IMR-90 (cell line): Measurements from ENCODE around the gene CALCOCO2. TPM values are rescaled to one million over a fixed set of nuclear protein-coding genes. Genes with fewer than 3 reads are reported as not detected.

Experiments used
- ATAC-seq: fragments of 200-7000 bp; cut with Tn5 transposase; 2 replicates; pipeline ENCODE4 v1.9.1; 2020; ENCODE audit warnings: low read depth, mild to moderate bottlenecking, moderate library complexity
- BruUV-seq: library from RNA; stranded (reverse); fragments of 400-500 nt; replicated peaks from 2 replicates; lab custom pipeline; 2021; lab: Mats Ljungman, UMichigan
- CTCF ChIA-PET: fragments of 300-600 bp; formaldehyde crosslinking; extraction: SDS; loops from one replicate; lab custom pipeline; 2021; ENCODE audit warnings: antibody characterized with exemption; lab: Yijun Ruan, JAX
- POLR2A ChIA-PET: fragments of 300-600 bp; sonication (Branson Sonifier 250); formaldehyde crosslinking; loops from one replicate; lab custom pipeline; 2022; ENCODE audit warnings: antibody characterized with exemption; ENCODE audit not compliant: unreplicated experiment; lab: Charles Lee
- DNase-seq: peaks from one replicate; pipeline ENCODE4 v3.0.0; 2013
- H2AFZ ChIP-seq: replicated peaks from 2 replicates; pipeline ENCODE3; 2013; ENCODE audit warnings: low read length, mild to moderate bottlenecking; ENCODE audit not compliant: poor library complexity
- H2AK5ac ChIP-seq: 2 replicates; pipeline ENCODE4 v1.6.1; 2013; ENCODE audit warnings: low read depth, low read length, inconsistent platforms
- H2AK9ac ChIP-seq: replicated peaks from 2 replicates; pipeline ENCODE3; 2013; ENCODE audit warnings: mild to moderate bottlenecking, low read depth, low read length, moderate library complexity; ENCODE audit not compliant: poor library complexity
- H2BK120ac ChIP-seq: 2 replicates; pipeline ENCODE4 v1.6.1; 2013; ENCODE audit warnings: low read depth, low read length, inconsistent platforms
- H2BK15ac ChIP-seq: 3 replicates; pipeline ENCODE4 v1.6.1; 2013; ENCODE audit warnings: low read depth, low read length, inconsistent platforms
- H2BK20ac ChIP-seq: 2 replicates; pipeline ENCODE4 v1.6.1; 2013; ENCODE audit warnings: low read depth, mild to moderate bottlenecking, inconsistent platforms, low read length, moderate library complexity
- H2BK5ac ChIP-seq: 2 replicates; pipeline ENCODE4 v1.6.1; 2013; ENCODE audit warnings: mild to moderate bottlenecking, low read depth, low read length, inconsistent platforms; ENCODE audit not compliant: poor library complexity, severe bottlenecking
- H3K14ac ChIP-seq: replicated peaks from 2 replicates; pipeline ENCODE4 v1.6.1; 2013; ENCODE audit warnings: low read depth, low read length, inconsistent platforms
- H3K18ac ChIP-seq: 2 replicates; pipeline ENCODE4 v1.6.1; 2013; ENCODE audit warnings: low read depth, low read length, control low read depth
- H3K23ac ChIP-seq: 2 replicates; pipeline ENCODE4 v1.6.1; 2013; ENCODE audit warnings: low read depth, low read length, inconsistent platforms
- H3K27ac ChIP-seq: 2 replicates; pipeline ENCODE4 v1.5.1; 2013; ENCODE audit warnings: mild to moderate bottlenecking, control low read depth, low read length; ENCODE audit not compliant: insufficient read depth
- H3K27me3 ChIP-seq: 2 replicates; pipeline ENCODE4 v1.6.1; 2013; ENCODE audit warnings: low read length; ENCODE audit not compliant: control insufficient read depth, insufficient read depth
- H3K36me3 ChIP-seq: 2 replicates; pipeline ENCODE4 v1.6.1; 2013; ENCODE audit warnings: low read length, mixed read lengths; ENCODE audit not compliant: control insufficient read depth, insufficient read depth
- H3K4ac ChIP-seq: 2 replicates; pipeline ENCODE4 v1.6.1; 2013; ENCODE audit warnings: low read depth, low read length, inconsistent platforms
- H3K4me1 ChIP-seq: 2 replicates; pipeline ENCODE4 v1.6.1; 2013; ENCODE audit warnings: low read length, mixed read lengths; ENCODE audit not compliant: control insufficient read depth, insufficient read depth
- H3K4me2 ChIP-seq: 2 replicates; pipeline ENCODE4 v1.6.1; 2013; ENCODE audit warnings: low read depth, mild to moderate bottlenecking, control low read depth, low read length, moderate library complexity
- H3K4me3 ChIP-seq: 2 replicates; pipeline ENCODE4 v1.5.1; 2013; ENCODE audit warnings: low read depth, mild to moderate bottlenecking, control low read depth, low read length, moderate library complexity; ENCODE audit not compliant: insufficient read depth
- H3K56ac ChIP-seq: 2 replicates; pipeline ENCODE4 v1.6.1; 2013; ENCODE audit warnings: low read length, inconsistent platforms; ENCODE audit not compliant: insufficient read depth; ENCODE audit errors: extremely low read depth
- H3K79me1 ChIP-seq, 2 experiments: 2 replicates each; pipeline ENCODE4 v1.6.1; 2013; ENCODE audit warnings: low read length in 2 of 2, inconsistent platforms in 1 of 2, low read depth in 1 of 2
- H3K9ac ChIP-seq: 2 replicates; pipeline ENCODE4 v1.6.1; 2013; ENCODE audit warnings: low read depth, low read length, control low read depth
- H3K9me1 ChIP-seq: 2 replicates; pipeline ENCODE4 v1.6.1; 2013; ENCODE audit warnings: low read length, inconsistent platforms; ENCODE audit not compliant: insufficient read depth
- H3K9me3 ChIP-seq: 2 replicates; pipeline ENCODE4 v1.6.1; 2013; ENCODE audit warnings: low read length; ENCODE audit not compliant: control insufficient read depth, insufficient read depth
- H4K20me1 ChIP-seq: 2 replicates; pipeline ENCODE4 v1.6.1; 2013; ENCODE audit warnings: low read length, inconsistent platforms; ENCODE audit not compliant: insufficient read depth
- H4K5ac ChIP-seq: 2 replicates; pipeline ENCODE4 v1.6.1; 2013; ENCODE audit warnings: mild to moderate bottlenecking, low read depth, low read length, control low read depth
- H4K8ac ChIP-seq, 2 experiments: 2 replicates each; pipeline ENCODE4 v1.6.1; 2013; ENCODE audit warnings: low read depth in 2 of 2, low read length in 2 of 2, control low read depth in 1 of 2, inconsistent platforms in 1 of 2
- H4K91ac ChIP-seq: 2 replicates; pipeline ENCODE4 v1.6.1; 2013; ENCODE audit warnings: low read depth, low read length, inconsistent platforms; ENCODE audit not compliant: insufficient read depth
- BHLHE40 ChIP-seq: fragments of 150-350 bp; IDR thresholded peaks from 2 replicates; pipeline ENCODE4 v1.6.1; 2016; ENCODE audit warnings: mild to moderate bottlenecking, low read depth, low read length
- CEBPB ChIP-seq: IDR thresholded peaks from 2 replicates; pipeline ENCODE4 v1.6.1; 2012; ENCODE audit warnings: low read depth, low read length, improper control_type of control experiment
- FOS ChIP-seq: fragments of 150-350 bp; IDR thresholded peaks from 2 replicates; pipeline ENCODE4 v1.6.1; 2016; ENCODE audit warnings: low read depth, low read length
- MAFK ChIP-seq: IDR thresholded peaks from 2 replicates; pipeline ENCODE4 v1.6.1; 2012; ENCODE audit warnings: low read depth, low read length, improper control_type of control experiment
- MAZ ChIP-seq: IDR thresholded peaks from 2 replicates; pipeline ENCODE4 v1.6.1; 2012; ENCODE audit warnings: low read depth, mild to moderate bottlenecking, low read length, improper control_type of control experiment, moderate library complexity, borderline replicate concordance
- RCOR1 ChIP-seq: IDR thresholded peaks from 2 replicates; pipeline ENCODE4 v1.6.1; 2012; ENCODE audit warnings: mild to moderate bottlenecking, low read length, improper control_type of control experiment; ENCODE audit not compliant: insufficient replicate concordance
- WGBS, 2 experiments: methylation state at CpG; one replicate each; pipeline versions ENCODE4 v1.1.5 to v1.1.7; 2013; ENCODE audit warnings: missing lambda C conversion rate in 2 of 2; ENCODE audit not compliant: insufficient read length in 1 of 2; ENCODE audit errors: extremely low coverage in 2 of 2; 5-methylcytosine and 5-hydroxymethylcytosine counted together
- dilution Hi-C: fragments of 300-500 bp; cut with HindIII; formaldehyde crosslinking; loops from one replicate; pipeline ENCODE4 v1.14.3; 2018; ENCODE audit warnings: low sequenced_read_pairs; ENCODE audit not compliant: unreplicated experiment
- in situ Hi-C: fragments of 300-500 bp; cut with MboI; formaldehyde crosslinking; loops from 3 replicates; pipeline ENCODE4 v1.14.3; 2019; ENCODE audit warnings: low sequenced_read_pairs, inconsistent platforms, mixed read lengths
- intact Hi-C: fragments of 100-400 bp; cut with micrococcal nuclease; formaldehyde crosslinking; loops from 2 replicates; pipeline ENCODE4 v1.10.0; 2022
- polyA plus RNA-seq, 3 experiments: library from polyadenylated mRNA; depleted of rRNA; stranded (reverse); fragments of >200 nt; gene quantifications; 2 replicates each; pipeline ENCODE4 v1.2.3, GENCODE V29; 2012; ENCODE audit warnings: low replicate concordance in 1 of 3
- total RNA-seq: library from RNA; depleted of rRNA; stranded (reverse); fragments of >200 nt; gene quantifications from 2 replicates; pipeline ENCODE4 v1.2.3, GENCODE V29; 2012

CALCOCO2 gene
- total and polyA plus RNA-seq, 2 of the 4 experiments (the other 2 are of a cell fraction), result 35.9 to 53.4 TPM

GRCh38 chr17:48893646-48894508, 63.0 kb downstream of the CALCOCO2 start:
- no peak for TF ChIP-seq FOS
- no peak for TF ChIP-seq BHLHE40
- no peak for TF ChIP-seq RCOR1
- no peak for TF ChIP-seq CEBPB
- TF ChIP-seq MAZ, result no peak
- TF ChIP-seq MAFK, result peak; percentile 67
- Histone ChIP-seq H3K79me1 (peaks cover 18 to 26% of the 10 kb centered on the region in 2 experiments; a peak in 3 of 4 replicates), H3K9me3 (no peaks in the 10 kb centered on the region), H3K18ac (no peak overlapping the region), H2BK5ac (no peak overlapping the region), H4K8ac (peak overlapping the region in 1 of 2 experiments; percentile 66; a peak in 1 of 4 replicates), H3K36me3 (peaks cover 16% of the 10 kb centered on the region), H4K5ac (no peak overlapping the region), H3K4me1 (peaks cover 1% of the 10 kb centered on the region; the same call in 1 of the 2 replicates), H3K4ac (peak overlapping the region; percentile 57), H2BK20ac (no peak overlapping the region), H3K14ac (peak overlapping the region; percentile 52; the same call in 1 of the 2 replicates), H2AFZ (no peak overlapping the region), H3K27ac (no peak overlapping the region), H2AK9ac (peak overlapping the region; percentile 100), H3K4me2 (peak overlapping the region; percentile 91), H3K56ac (0 out of 2 replicates have a peak overlapping the region, but pooled peaks have one; percentile 46), H4K20me1 (no peaks in the 10 kb centered on the region), H3K23ac (peak overlapping the region; percentile 75; the same call in 1 of the 2 replicates), H2AK5ac (peak overlapping the region; percentile 95), H4K91ac (no peak overlapping the region), H3K27me3 (no peaks in the 10 kb centered on the region), H3K9ac (peak overlapping the region; percentile 48; the same call in 1 of the 2 replicates), H2BK120ac (no peak overlapping the region), H3K4me3 (peak overlapping the region; percentile 59; the same call in 1 of the 2 replicates), H3K9me1 (peaks cover 4% of the 10 kb centered on the region; the same call in 1 of the 2 replicates), H2BK15ac (no peak overlapping the region)
- intact Hi-C loops (no loop called here), dilution Hi-C loops (no loop called here), in situ Hi-C loops (no loop called here)
- WGBS, 2 experiments, result 43% methylated on average over 1 of the region's 5 CpGs; no CpG with 5 or more reads in 1 of the 2 experiments
- ChIA-PET POLR2A (no interaction called here), CTCF (no interaction called here)
- ATAC-seq (no peak), DNase-seq (no peak)
- no TSS peak for BruUV-seq
